ENCODE data around the gene SLCO4C1.
"Not testable (repeated sequence)": the region's sequence is repeated elsewhere in the genome, so short reads cannot be mapped to it uniquely, and the experiment has no call there.

SLCO4C1 gene

GRCh38 chr5:102296178-102296817 lies at the start of gene SLCO4C1:
Gene SLCO4C1, minus strand, starts transcription at chr5:102296284. Its CDS starts 22 bp downstream, at chr5:102296262.
- peak; percentile 75 to 81 for DNase-seq

GRCh38 chr5:102341681-102342288 lies 45.7 kb upstream of the SLCO4C1 start:
- DNase-seq, result no peak

GRCh38 chr5:102324714-102325113 lies 28.6 kb upstream of the SLCO4C1 start:
- DNase-seq, result no peak

GRCh38 chr5:102318801-102319200 lies 22.7 kb upstream of the SLCO4C1 start:
- DNase-seq, result not testable (repeated sequence)

GRCh38 chr5:102314328-102314727 lies 18.2 kb upstream of the SLCO4C1 start:
- no peak for DNase-seq

GRCh38 chr5:102313912-102314311 lies 17.8 kb upstream of the SLCO4C1 start:
- DNase-seq, result no peak

- no peak for DNase-seq
These were observed 16.7 kb upstream of the SLCO4C1 start for GRCh38 chr5:102312586-102313370.

GRCh38 chr5:102309586-102309985 lies 13.5 kb upstream of the SLCO4C1 start:
- DNase-seq, result no peak

GRCh38 chr5:102307232-102307631 lies 11.1 kb upstream of the SLCO4C1 start:
- no peak for DNase-seq

- DNase-seq, result no peak
These were observed 10.0 kb upstream of the SLCO4C1 start for GRCh38 chr5:102306121-102306520.

- no peak for DNase-seq
These were observed 428 bp downstream of the SLCO4C1 start for GRCh38 chr5:102295534-102296177.

GRCh38 chr5:102294886-102295395 lies 1.1 kb downstream of the SLCO4C1 start:
- no peak for DNase-seq

GRCh38 chr5:102290004-102290403 lies 6.1 kb downstream of the SLCO4C1 start:
- no peak for DNase-seq

- no peak for DNase-seq
These were observed 6.7 kb downstream of the SLCO4C1 start for GRCh38 chr5:102289251-102289899.

- DNase-seq, result no peak
These were observed 7.5 kb downstream of the SLCO4C1 start for GRCh38 chr5:102288630-102289029.

- no peak for DNase-seq
These were observed 9.6 kb downstream of the SLCO4C1 start for GRCh38 chr5:102286476-102286875.

- DNase-seq, result no peak
These were observed 12.8 kb downstream of the SLCO4C1 start for GRCh38 chr5:102283102-102283797.

- DNase-seq, result no peak
These were observed 16.4 kb downstream of the SLCO4C1 start for GRCh38 chr5:102279711-102280110.

GRCh38 chr5:102278231-102278630 lies 17.9 kb downstream of the SLCO4C1 start:
- no peak for DNase-seq

GRCh38 chr5:102277144-102277543 lies 18.9 kb downstream of the SLCO4C1 start:
- no peak for DNase-seq

- DNase-seq, result no peak
These were observed 24.3 kb downstream of the SLCO4C1 start for GRCh38 chr5:102271759-102272158.

- DNase-seq, result no peak
These were observed 26.0 kb downstream of the SLCO4C1 start for GRCh38 chr5:102270036-102270435.
